Heart left ventricle (tissue), 13 donors: Measurements from ENCODE around the gene DMD.

Experiments
- POLR2A ChIP-seq, 2 donors: fragments of 450-650 bp; IDR thresholded peaks; one replicate each; pipeline ENCODE4 v1.6.1; 2017; ENCODE audit warnings: antibody characterized with exemption in 2 of 2, mild to moderate bottlenecking in 2 of 2, moderate library complexity in 2 of 2
- TF ChIP-seq, protein P1 (sequence below), 12 donors: fragments of 200-600 bp; sonication (generic) in 4 of 12; IDR thresholded peaks; one replicate each; pipeline versions ENCODE4 v1.5.0 to v1.8.0; 2018 to 2022; ENCODE audit warnings: antibody characterized with exemption in 12 of 12, mild to moderate bottlenecking in 5 of 12
- donor health status: ischemic (EF 13 %, LVEDD 7.1; RV severe dilation, severe dysfunction).
- donor health status: DM: no; HTN: yes; CAD: no.
- donor health status: DM: no; HTN: no; CAD: no.
- donor health status: ischemic (EF 25% LVEDD 6.9; RV normal size, moderate dysfunction).
- donor health status: ischemic (EF 25% LVEDD 5.7; RV mildly dilated, moderate dysfunction).
- donor health status: ischemic (EF 35%, LVEDD 5.7; RV mildly dilated, moderate dysfunction).
- donor health status: nonischemic (EF 11% LVEDD 7.7; RV severe dilation, severe dysfunction).
- donor health status: DM: yes; HTN: yes; CAD: no.
- donor health status: PGD.
- donor health status: ischemic (EF 29% LVEDD 5.4; RV normal size, mild dysfunction).
- donor health status: nonischemic (EF 23%, LVEDD 6.1; RV moderate dilation, normal function).

DNA sequence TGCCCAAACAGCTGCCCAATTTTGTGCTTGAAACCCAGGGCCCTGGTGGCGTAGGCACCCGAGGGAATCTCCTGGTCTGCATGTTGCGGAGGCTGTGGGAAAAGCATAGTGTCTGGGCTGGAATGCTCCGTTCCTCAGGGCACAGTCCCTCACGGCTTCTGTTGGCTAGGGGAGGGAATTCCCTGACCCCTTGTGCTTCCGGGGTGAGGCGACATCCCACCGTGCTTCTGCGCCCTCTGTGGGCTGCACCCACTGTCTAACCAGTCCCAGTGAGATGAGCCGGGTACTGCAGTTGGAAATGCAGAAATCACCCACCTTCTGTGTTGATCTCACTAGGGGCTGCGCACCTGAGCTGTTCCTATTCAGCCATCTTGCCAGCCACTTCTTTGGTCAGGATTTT, 1740.1 kb downstream of the DMD start:
- TF ChIP-seq POLR2A (IDR thresholded peaks at IDR 0.05) = no peak
- TF ChIP-seq, protein P1, sequence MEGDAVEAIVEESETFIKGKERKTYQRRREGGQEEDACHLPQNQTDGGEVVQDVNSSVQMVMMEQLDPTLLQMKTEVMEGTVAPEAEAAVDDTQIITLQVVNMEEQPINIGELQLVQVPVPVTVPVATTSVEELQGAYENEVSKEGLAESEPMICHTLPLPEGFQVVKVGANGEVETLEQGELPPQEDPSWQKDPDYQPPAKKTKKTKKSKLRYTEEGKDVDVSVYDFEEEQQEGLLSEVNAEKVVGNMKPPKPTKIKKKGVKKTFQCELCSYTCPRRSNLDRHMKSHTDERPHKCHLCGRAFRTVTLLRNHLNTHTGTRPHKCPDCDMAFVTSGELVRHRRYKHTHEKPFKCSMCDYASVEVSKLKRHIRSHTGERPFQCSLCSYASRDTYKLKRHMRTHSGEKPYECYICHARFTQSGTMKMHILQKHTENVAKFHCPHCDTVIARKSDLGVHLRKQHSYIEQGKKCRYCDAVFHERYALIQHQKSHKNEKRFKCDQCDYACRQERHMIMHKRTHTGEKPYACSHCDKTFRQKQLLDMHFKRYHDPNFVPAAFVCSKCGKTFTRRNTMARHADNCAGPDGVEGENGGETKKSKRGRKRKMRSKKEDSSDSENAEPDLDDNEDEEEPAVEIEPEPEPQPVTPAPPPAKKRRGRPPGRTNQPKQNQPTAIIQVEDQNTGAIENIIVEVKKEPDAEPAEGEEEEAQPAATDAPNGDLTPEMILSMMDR (IDR thresholded peaks at IDR 0.05) = no peak
